Chondrocyte (in vitro differentiated cells): Measurements from ENCODE around the gene RASD1. TPM values are rescaled to one million over a fixed set of nuclear protein-coding genes. Genes with fewer than 3 reads are reported as not detected.

Source experiments
- DNase-seq: peaks from one replicate; pipeline ENCODE4 v3.0.0; 2021; ENCODE audit warnings: mixed read lengths, low spot score
- H3K27ac Mint-ChIP-seq: one replicate; pipeline ENCODE4 v1.8.0; 2021; ENCODE audit warnings: mild to moderate bottlenecking, moderate library complexity, mixed read lengths; ENCODE audit not compliant: unreplicated experiment
- H3K27me3 Mint-ChIP-seq: 2 replicates; pipeline ENCODE4 v1.8.0; 2021; ENCODE audit warnings: low read depth, mixed read lengths
- H3K36me3 Mint-ChIP-seq: 2 replicates; pipeline ENCODE4 v1.8.0; 2021; ENCODE audit warnings: low read depth, mixed read lengths
- H3K4me1 Mint-ChIP-seq: 2 replicates; pipeline ENCODE4 v1.8.0; 2021; ENCODE audit warnings: low read depth, mild to moderate bottlenecking, mixed read lengths
- H3K4me3 Mint-ChIP-seq: one replicate; pipeline ENCODE4 v1.8.0; 2021; ENCODE audit warnings: mild to moderate bottlenecking, moderate library complexity, mixed read lengths; ENCODE audit not compliant: unreplicated experiment
- H3K9me3 Mint-ChIP-seq: 2 replicates; pipeline ENCODE4 v1.8.0; 2021; ENCODE audit warnings: low read depth, mixed read lengths
- total RNA-seq: library from RNA; stranded (reverse); gene quantifications from 3 replicates; pipeline ENCODE4 v1.2.1, GENCODE V29; 2021
- TF ChIP-seq, protein P1 (sequence below): fragments of 200-600 bp; sonication (generic); IDR thresholded peaks from 2 replicates; pipeline ENCODE4 v1.5.0; 2021; ENCODE audit warnings: antibody characterized with exemption, mild to moderate bottlenecking, moderate library complexity

RASD1 gene
- total RNA-seq, 1 donor from 2014 or later = 0.42 TPM

DNA sequence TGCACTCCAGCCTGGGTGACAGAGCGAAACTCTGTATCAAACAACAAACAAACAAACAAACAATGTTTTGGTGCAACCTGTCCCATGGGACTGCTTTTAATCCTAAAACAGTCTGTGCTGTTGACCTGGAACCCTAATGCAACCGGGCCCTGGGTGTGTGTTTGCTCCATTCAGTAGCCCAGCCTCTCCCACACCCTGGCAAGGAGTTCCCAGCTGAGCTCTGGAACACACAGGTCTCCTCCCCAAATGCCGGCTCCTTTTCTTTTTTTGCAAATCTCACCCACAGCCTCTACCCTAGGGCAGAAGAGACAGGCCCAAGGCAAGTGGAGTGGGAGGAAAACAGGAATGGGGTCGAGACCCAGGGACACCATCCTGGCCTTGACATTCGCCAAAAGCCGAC lies 29.8 kb upstream of the RASD1 start:
- DNase-seq = no peak
- H3K36me3 Mint-ChIP-seq = no peaks in the 10 kb centered on the region

GRCh38 chr17:17525311-17525710 lies 29.1 kb upstream of the RASD1 start:
- Mint-ChIP-seq H3K9me3 (no peaks in the 10 kb centered on the region), H3K4me3 (no peak overlapping the region), H3K36me3 (no peaks in the 10 kb centered on the region), H3K4me1 (peaks cover 9% of the 10 kb centered on the region), H3K27me3 (no peaks in the 10 kb centered on the region), H3K27ac (no peak overlapping the region)
- TF ChIP-seq, protein P1, sequence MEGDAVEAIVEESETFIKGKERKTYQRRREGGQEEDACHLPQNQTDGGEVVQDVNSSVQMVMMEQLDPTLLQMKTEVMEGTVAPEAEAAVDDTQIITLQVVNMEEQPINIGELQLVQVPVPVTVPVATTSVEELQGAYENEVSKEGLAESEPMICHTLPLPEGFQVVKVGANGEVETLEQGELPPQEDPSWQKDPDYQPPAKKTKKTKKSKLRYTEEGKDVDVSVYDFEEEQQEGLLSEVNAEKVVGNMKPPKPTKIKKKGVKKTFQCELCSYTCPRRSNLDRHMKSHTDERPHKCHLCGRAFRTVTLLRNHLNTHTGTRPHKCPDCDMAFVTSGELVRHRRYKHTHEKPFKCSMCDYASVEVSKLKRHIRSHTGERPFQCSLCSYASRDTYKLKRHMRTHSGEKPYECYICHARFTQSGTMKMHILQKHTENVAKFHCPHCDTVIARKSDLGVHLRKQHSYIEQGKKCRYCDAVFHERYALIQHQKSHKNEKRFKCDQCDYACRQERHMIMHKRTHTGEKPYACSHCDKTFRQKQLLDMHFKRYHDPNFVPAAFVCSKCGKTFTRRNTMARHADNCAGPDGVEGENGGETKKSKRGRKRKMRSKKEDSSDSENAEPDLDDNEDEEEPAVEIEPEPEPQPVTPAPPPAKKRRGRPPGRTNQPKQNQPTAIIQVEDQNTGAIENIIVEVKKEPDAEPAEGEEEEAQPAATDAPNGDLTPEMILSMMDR = no peak
- no peak for DNase-seq

More for the DNA sequence above, 29.8 kb upstream of the RASD1 start:
- Mint-ChIP-seq H3K9me3 (no peaks in the 10 kb centered on the region), H3K27ac (no peak overlapping the region), H3K27me3 (no peaks in the 10 kb centered on the region), H3K4me3 (no peak overlapping the region), H3K4me1 (peaks cover 9% of the 10 kb centered on the region)
- TF ChIP-seq, protein P1 = no peak

DNA sequence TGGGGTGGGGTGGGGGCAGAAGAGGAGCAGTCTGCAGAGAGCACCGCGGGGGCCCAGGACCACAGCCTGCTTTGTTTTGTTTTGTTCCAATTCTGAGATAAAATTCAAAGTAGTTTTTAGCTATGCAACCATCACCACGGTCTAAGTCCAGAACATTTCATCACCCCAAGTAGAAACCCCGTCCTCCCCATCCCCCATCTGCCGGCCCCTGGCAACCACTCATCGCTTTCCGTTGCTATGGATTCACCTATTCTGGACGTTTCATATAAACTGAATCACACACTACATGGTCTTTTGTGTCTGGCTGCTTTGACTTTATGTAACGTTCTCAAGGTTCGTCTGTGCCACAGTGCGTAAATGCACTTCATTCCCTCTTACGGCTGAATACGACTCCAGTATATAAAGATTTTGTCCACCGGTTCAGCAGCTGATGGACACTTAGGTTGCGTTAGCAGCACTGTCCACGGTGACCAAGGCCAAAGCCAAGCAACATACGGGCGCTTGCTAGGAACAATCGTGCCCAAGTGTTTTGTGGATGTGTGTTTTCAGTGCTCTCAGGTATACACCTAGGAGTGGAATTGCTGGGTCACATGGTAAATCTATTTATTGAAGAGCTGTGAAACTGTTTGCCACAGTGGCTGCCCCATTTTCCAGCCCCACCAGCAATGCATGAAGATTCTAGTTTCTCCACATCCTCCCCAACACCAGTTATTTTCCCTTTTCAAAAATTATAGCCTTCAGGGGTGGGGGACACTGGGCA lies 27.7 kb upstream of the RASD1 start:
- no peaks in the 10 kb centered on the region for H3K36me3 Mint-ChIP-seq
- H3K27ac Mint-ChIP-seq = no peak overlapping the region
- no peak overlapping the region for H3K4me3 Mint-ChIP-seq
- no peak for DNase-seq
- peaks cover 9% of the 10 kb centered on the region for H3K4me1 Mint-ChIP-seq
- TF ChIP-seq, protein P1 = no peak
- H3K27me3 Mint-ChIP-seq = no peaks in the 10 kb centered on the region
- H3K9me3 Mint-ChIP-seq = no peaks in the 10 kb centered on the region

DNA sequence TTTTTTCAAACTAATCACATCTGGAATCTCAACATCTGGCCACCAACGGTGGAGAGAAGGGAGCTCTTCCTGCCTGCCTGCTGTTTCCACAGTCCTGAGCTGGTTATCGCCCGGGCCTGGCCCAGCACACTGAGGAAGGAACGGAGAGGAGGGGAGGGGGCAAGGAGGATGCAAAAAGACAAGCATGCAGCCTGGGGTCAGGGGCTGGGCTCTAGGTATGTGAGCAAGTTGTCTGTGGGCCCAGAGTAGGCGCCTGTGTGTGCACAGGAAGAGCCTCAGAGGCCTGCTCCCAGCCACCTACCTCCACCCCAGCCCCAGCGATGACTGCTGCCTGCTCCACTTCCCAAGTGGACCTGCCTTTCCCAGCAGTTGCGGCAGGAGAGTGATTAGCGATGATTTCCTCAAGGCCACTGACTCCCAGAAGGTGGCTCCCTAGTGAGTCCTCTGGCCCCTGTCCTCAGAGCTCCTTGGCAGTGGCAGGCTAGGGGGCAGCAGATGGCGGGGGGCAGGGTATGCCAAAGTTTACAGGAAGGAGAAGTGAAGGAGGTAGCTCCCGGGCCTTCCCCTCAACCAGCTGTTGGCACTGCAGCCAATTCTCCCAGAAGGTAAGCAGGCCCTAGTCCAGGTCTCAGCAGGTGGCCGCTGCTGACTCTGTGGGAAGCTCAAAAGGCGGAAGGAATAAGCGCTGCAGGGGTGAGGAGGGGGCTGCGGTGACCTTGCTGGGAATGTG lies 27.0 kb upstream of the RASD1 start:
- H3K4me3 Mint-ChIP-seq = no peak overlapping the region
- H3K36me3 Mint-ChIP-seq = no peaks in the 10 kb centered on the region

DNA sequence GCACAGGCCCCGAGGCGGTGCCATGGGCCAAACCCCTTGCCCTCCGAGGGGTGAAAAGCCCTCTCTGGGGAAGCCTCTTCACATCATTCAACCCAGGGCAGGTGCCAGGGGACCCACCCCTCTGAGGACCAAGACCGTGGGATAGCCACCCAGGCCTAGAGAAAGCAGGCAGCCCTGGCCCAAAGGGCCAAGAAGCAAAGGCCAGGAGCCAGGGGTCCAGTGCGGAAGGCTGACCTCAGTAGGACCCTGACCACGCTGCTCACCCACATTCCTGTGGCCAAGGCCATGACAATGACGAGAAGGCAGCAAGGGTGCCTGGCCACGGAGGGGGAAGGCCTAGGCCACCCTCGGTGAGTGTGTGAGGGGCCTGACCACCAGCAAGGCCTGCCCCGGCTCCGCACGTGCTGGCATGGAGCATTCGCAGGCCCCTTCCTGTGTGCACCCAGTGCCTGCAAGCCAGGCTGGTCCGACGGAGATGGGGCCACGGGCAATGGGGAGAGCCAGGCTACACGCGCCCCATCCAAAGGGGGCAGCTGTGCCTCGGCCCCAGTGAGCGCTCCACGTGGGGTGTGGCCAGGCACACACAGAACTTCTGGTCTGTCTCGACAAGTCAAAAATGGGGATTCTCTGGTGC lies 24.5 kb upstream of the RASD1 start:
- no peaks in the 10 kb centered on the region for H3K27me3 Mint-ChIP-seq
- DNase-seq = no peak
- no peaks in the 10 kb centered on the region for H3K9me3 Mint-ChIP-seq
- no peaks in the 10 kb centered on the region for H3K36me3 Mint-ChIP-seq
- H3K4me3 Mint-ChIP-seq = no peak overlapping the region
- H3K27ac Mint-ChIP-seq = no peak overlapping the region
- peaks cover 14% of the 10 kb centered on the region for H3K4me1 Mint-ChIP-seq
- TF ChIP-seq, protein P1 = no peak

More for the DNA sequence above, 27.0 kb upstream of the RASD1 start:
- TF ChIP-seq, protein P1 = peak; percentile 9
- no peaks in the 10 kb centered on the region for H3K27me3 Mint-ChIP-seq
- H3K27ac Mint-ChIP-seq = no peak overlapping the region
- H3K4me1 Mint-ChIP-seq = peaks cover 9% of the 10 kb centered on the region
- no peak for DNase-seq
- H3K9me3 Mint-ChIP-seq = no peaks in the 10 kb centered on the region
